Adrenal gland (tissue), 12 donors: ENCODE data around the gene WDR5B. TPM values are rescaled to one million over a fixed set of nuclear protein-coding genes. Genes with fewer than 3 reads are reported as not detected.

ENCODE experiments used
- DNase-seq, 7 donors: peaks; one replicate each; pipeline ENCODE4 v3.0.0-alpha.2; 2019 to 2020
- H3K27ac ChIP-seq, 5 donors: fragments of 200-600 bp; sonication (generic) in 4 of 5; 1 replicate in 3 of 5; 2 replicates in 2 of 5; pipeline versions ENCODE4 v1.5.1 to v1.8.0; 2016 to 2020; ENCODE audit warnings: mild to moderate bottlenecking in 1 of 5
- H3K27me3 ChIP-seq: fragments of 200-600 bp; 2 replicates; pipeline ENCODE4 v1.8.0; 2021
- H3K36me3 ChIP-seq, 2 donors: fragments of 200-600 bp; replicated peaks in 1 of 2; 1 replicate in 1 of 2; 2 replicates in 1 of 2; pipeline versions ENCODE4 v1.5.1 to v1.8.0; 2018 to 2022
- H3K4me1 ChIP-seq, 2 donors: fragments of 200-600 bp; replicated peaks in 1 of 2; 1 replicate in 1 of 2; 2 replicates in 1 of 2; pipeline versions ENCODE4 v1.5.1 to v1.8.0; 2018 to 2021
- H3K4me3 ChIP-seq, 4 donors: fragments of 200-600 bp; sonication (generic) in 3 of 4; one replicate each; pipeline ENCODE4 v1.5.1; 2016 to 2018
- H3K9me3 ChIP-seq, 3 donors: fragments of 200-600 bp; sonication (generic) in 1 of 3; replicated peaks in 1 of 3; 1 replicate in 2 of 3; 2 replicates in 1 of 3; pipeline versions ENCODE4 v1.5.1 to v1.8.0; 2016 to 2021
- POLR2A ChIP-seq, 2 donors: fragments of 450-650 bp; IDR thresholded peaks; one replicate each; pipeline ENCODE4 v1.6.1; 2017; ENCODE audit warnings: antibody characterized with exemption in 2 of 2, mild to moderate bottlenecking in 2 of 2, moderate library complexity in 1 of 2
- WGBS, 4 donors: extraction: QIAGEN DNeasy Blood & Tissue Kit in 2 of 4; methylation state at CpG; one replicate each; pipeline versions ENCODE4 v1.1.5 to v1.1.7; 2013 to 2017; 5-methylcytosine and 5-hydroxymethylcytosine counted together
- intact Hi-C, 2 donors: fragments of 100-400 bp; cut with DNase I; formaldehyde crosslinking; loops; one replicate each; pipeline versions ENCODE4 v1.14.1 to v1.15.0; 2022 to 2023
- polyA plus RNA-seq, 3 donors: library from polyadenylated mRNA; stranded (reverse); fragments of 200-250 nt in 2 of 3; fragments of 350-450 nt in 1 of 3; fragmentation: Illumina TruSeq in 1 of 3; extraction: RNeasy Lipid Tissue Mini Kit (QIAGEN cat#74804) in 1 of 3; gene quantifications; one replicate each; pipeline ENCODE4 v1.2.3, GENCODE V29; 2013 to 2014
- total RNA-seq, 9 donors: library from RNA; depleted of rRNA in 4 of 9; stranded (reverse); fragments of >200 nt in 4 of 9; fragments of 120-200 nt in 1 of 9; fragmentation: NEBNext Ultra II Directional in 1 of 9; extraction: Animal tissue kit (Norgen Biotek cat#: 25700) in 1 of 9; gene quantifications; one replicate each; pipeline versions ENCODE4 v1.1.0 to v1.2.4, GENCODE V29; 2013 to 2023
- TF ChIP-seq, protein P1 (sequence below), 6 experiments: fragments of 450-650 bp in 4 of 6; fragments of 200-600 bp in 2 of 6; sonication (generic) in 1 of 6; IDR thresholded peaks; 1 replicate in 5 of 6; 2 replicates in 1 of 6; pipeline versions ENCODE4 v1.5.1 to v1.8.0; 2016 to 2021; ENCODE audit warnings: antibody characterized with exemption in 6 of 6, mild to moderate bottlenecking in 2 of 6, moderate library complexity in 1 of 6
- donor health status: healthy with polysubstance abuse.
- donor health status: Bipolar disorder and iron deficiency.
- donor health status: DM: yes; HTN: yes; CAD: no.
- donor health status: DM: no; HTN: no; CAD: no.
- donor health status: DM: no; HTN: no; CAD: no.
- donor health status: DM: yes; HTN: yes; CAD: no.

The WDR5B gene
- total and polyA plus RNA-seq, 12 donors: 3.0 to 10.3 (median 6.7) TPM

- H3K4me1 ChIP-seq: peaks cover 0 to 11% of the 10 kb centered on the region in 2 donors
- no peak overlapping the region for H3K27ac ChIP-seq
- intact Hi-C loops: no loop called here
- no peak for TF ChIP-seq POLR2A (IDR thresholded peaks at IDR 0.05)
- TF ChIP-seq, protein P1, sequence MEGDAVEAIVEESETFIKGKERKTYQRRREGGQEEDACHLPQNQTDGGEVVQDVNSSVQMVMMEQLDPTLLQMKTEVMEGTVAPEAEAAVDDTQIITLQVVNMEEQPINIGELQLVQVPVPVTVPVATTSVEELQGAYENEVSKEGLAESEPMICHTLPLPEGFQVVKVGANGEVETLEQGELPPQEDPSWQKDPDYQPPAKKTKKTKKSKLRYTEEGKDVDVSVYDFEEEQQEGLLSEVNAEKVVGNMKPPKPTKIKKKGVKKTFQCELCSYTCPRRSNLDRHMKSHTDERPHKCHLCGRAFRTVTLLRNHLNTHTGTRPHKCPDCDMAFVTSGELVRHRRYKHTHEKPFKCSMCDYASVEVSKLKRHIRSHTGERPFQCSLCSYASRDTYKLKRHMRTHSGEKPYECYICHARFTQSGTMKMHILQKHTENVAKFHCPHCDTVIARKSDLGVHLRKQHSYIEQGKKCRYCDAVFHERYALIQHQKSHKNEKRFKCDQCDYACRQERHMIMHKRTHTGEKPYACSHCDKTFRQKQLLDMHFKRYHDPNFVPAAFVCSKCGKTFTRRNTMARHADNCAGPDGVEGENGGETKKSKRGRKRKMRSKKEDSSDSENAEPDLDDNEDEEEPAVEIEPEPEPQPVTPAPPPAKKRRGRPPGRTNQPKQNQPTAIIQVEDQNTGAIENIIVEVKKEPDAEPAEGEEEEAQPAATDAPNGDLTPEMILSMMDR (IDR thresholded peaks at IDR 0.05): no peak
- H3K4me3 ChIP-seq: no peak overlapping the region
- no peaks in the 10 kb centered on the region for H3K27me3 ChIP-seq
- WGBS, 4 donors: 84 to 96% (median 91%) methylated on average over 2 of the region's 2 CpGs
- DNase-seq: no peak
- no peaks in the 10 kb centered on the region for H3K9me3 ChIP-seq
- peaks cover 0 to 40% of the 10 kb centered on the region in 2 donors for H3K36me3 ChIP-seq
Observed at GRCh38 chr3:122430371-122430770, 14.5 kb upstream of the WDR5B start.

GRCh38 chr3:122427857-122428471 lies 12.1 kb upstream of the WDR5B start:
- H3K27ac ChIP-seq: no peak overlapping the region
- TF ChIP-seq POLR2A (IDR thresholded peaks at IDR 0.05): no peak
- TF ChIP-seq, protein P1 (IDR thresholded peaks at IDR 0.05): no peak
- no peaks in the 10 kb centered on the region for H3K27me3 ChIP-seq
- H3K9me3 ChIP-seq: no peaks in the 10 kb centered on the region
- WGBS, 4 donors: 77 to 88% (median 82%) methylated on average over 2 of the region's 2 CpGs
- intact Hi-C loops: no loop called here
- H3K4me1 ChIP-seq: peaks cover 0 to 30% of the 10 kb centered on the region in 2 donors
- H3K36me3 ChIP-seq: peaks cover 0 to 36% of the 10 kb centered on the region in 2 donors
- H3K4me3 ChIP-seq: no peak overlapping the region
- no peak for DNase-seq

DNA sequence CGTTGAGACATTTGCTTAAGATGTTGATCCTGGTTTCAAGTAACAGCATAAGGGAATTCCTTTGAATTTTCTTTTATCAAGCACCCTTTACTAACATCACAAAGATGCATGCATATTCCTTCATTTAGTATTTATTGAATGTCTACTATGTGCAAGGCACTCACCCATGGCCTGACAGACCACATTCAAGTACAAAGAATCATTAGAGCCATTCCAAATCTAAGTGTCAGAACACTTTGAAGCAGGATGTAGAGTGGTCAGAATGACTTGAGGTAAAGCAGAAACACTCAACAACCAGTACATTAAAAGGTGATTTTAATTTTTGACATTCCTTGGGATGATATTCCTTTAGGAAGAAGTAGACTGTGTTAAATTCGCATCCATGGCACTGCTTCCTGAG lies 6.0 kb upstream of the WDR5B start:
- Histone ChIP-seq H3K9me3 (no peaks in the 10 kb centered on the region), H3K27me3 (no peaks in the 10 kb centered on the region), H3K4me1 (peaks cover 7 to 33% of the 10 kb centered on the region in 2 donors), H3K36me3 (peaks cover 0 to 23% of the 10 kb centered on the region in 2 donors), H3K27ac (no peak overlapping the region), H3K4me3 (no peak overlapping the region)
- TF ChIP-seq POLR2A (IDR thresholded peaks at IDR 0.05): no peak
- TF ChIP-seq, protein P1 (IDR thresholded peaks at IDR 0.05): no peak
- no peak for DNase-seq
- WGBS, 4 donors: 93 to 98% (median 94%) methylated on average over 2 of the region's 2 CpGs
- intact Hi-C loops: no loop called here

DNA sequence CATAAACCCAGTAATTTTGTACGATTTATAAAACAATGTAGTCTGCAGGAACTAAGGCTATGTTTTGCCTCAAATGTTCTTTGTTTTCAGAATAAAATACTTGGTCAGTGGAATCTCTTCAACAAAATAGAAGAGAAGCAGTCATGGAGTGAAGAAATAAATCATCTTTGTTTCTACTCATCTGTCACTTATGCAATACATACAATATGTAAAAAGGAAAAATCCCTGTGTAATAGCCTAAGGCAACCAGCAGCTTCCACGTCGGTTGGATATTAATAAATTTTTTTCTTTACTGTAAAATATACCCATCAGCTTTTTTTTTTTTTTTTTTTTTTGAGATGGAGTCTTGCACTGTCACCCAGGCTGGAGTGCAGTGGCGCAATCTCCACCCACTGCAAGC lies 5.2 kb upstream of the WDR5B start:
- no peak overlapping the region for H3K4me3 ChIP-seq
- WGBS, 4 donors: 89 to 93% (median 92%) methylated on average over 4 of the region's 4 CpGs
- intact Hi-C loops: no loop called here

More for the DNA sequence above, 5.2 kb upstream of the WDR5B start:
- no peak for DNase-seq
- Histone ChIP-seq H3K36me3 (peaks cover 0 to 16% of the 10 kb centered on the region in 2 donors), H3K27me3 (no peaks in the 10 kb centered on the region), H3K4me1 (peaks cover 8 to 34% of the 10 kb centered on the region in 2 donors), H3K9me3 (no peaks in the 10 kb centered on the region), H3K27ac (no peak overlapping the region)
- TF ChIP-seq, protein P1 (IDR thresholded peaks at IDR 0.05): no peak
- TF ChIP-seq POLR2A (IDR thresholded peaks at IDR 0.05): no peak
